ENCODE results near the gene RSPH1. TPM values are rescaled to one million over a fixed set of nuclear protein-coding genes. Genes with fewer than 3 reads are reported as not detected.
A peak's percentile ranks its signal among the peaks of the same experiment; 100 is the strongest.

RSPH1 gene
- total and polyA plus RNA-seq, 2 of the 8 experiments (the other 6 are each of a cell fraction or from before 2014, with no cell fraction given): 0.24 TPM; not detected in 1

- no peak overlapping the region for H2BK5ac ChIP-seq (ENCODE audit: low read depth, low read length)
- no peak overlapping the region for H2AFZ ChIP-seq (ENCODE audit: low read length)
- H3K4me3 ChIP-seq (ENCODE audit: extremely low read depth in 1 of 4, insufficient read depth in 2 of 4, low read depth in 3 of 4, low read length in 4 of 4): no peak overlapping the region
- H3K56ac ChIP-seq (replicated peaks; ENCODE audit: insufficient read length, low read depth, low read length): no peak overlapping the region
- no peaks in the 10 kb centered on the region for H3K27me3 ChIP-seq (replicated peaks in 1 of 4; ENCODE audit: control insufficient read depth in 3 of 4, extremely low read depth in 1 of 4, insufficient read depth in 3 of 4, low read length in 3 of 4)
- no peak overlapping the region for H4K8ac ChIP-seq (ENCODE audit: extremely low read depth, insufficient read depth, low read length)
- H2BK120ac ChIP-seq (replicated peaks; ENCODE audit: low read depth, low read length): no peak overlapping the region
- no peaks in the 10 kb centered on the region; the same call in 1 of the 2 replicates for H3K23me2 ChIP-seq (ENCODE audit: low read depth, low read length)
- no peaks in the 10 kb centered on the region for H3K36me3 ChIP-seq (ENCODE audit: control insufficient read depth in 2 of 4, insufficient read depth in 4 of 4, low read length in 3 of 4)
- H3K23ac ChIP-seq (ENCODE audit: insufficient read length): no peak overlapping the region
- no peak overlapping the region for H4K91ac ChIP-seq (replicated peaks; ENCODE audit: insufficient read length, low read length)
- H2BK20ac ChIP-seq (ENCODE audit: low read length): no peak overlapping the region
- no peaks in the 10 kb centered on the region for H3K9me3 ChIP-seq (ENCODE audit: insufficient read depth in 2 of 2, low read depth in 1 of 2, low read length in 1 of 2)
- no peaks in the 10 kb centered on the region for H3K79me2 ChIP-seq (ENCODE audit: control insufficient read depth in 1 of 2, insufficient read depth in 2 of 2, low read length in 2 of 2)
- H4K20me1 ChIP-seq (replicated peaks in 1 of 2; ENCODE audit: control insufficient read depth in 1 of 2, insufficient read depth in 2 of 2, low read length in 2 of 2): no peaks in the 10 kb centered on the region
- TF ChIP-seq EZH2 (IDR thresholded peaks at IDR 0.05; ENCODE audit: low read depth, low read length, severe bottlenecking) (no peak), POLR2A (IDR thresholded peaks at IDR 0.05; ENCODE audit: control extremely low read depth in 1 of 2, low read depth in 2 of 2, low read length in 2 of 2) (no peak), SIN3A (conservative IDR thresholded peaks at IDR 0.05 in 1 of 2, IDR thresholded peaks at IDR 0.05 in 1 of 2; ENCODE audit: low read depth in 1 of 2, low read length in 2 of 2) (no peak), RXRA (IDR thresholded peaks at IDR 0.05; ENCODE audit: insufficient read depth, low read depth, low read length) (no peak), FOSL1 (IDR thresholded peaks at IDR 0.05; ENCODE audit: insufficient read depth, low read depth, low read length) (no peak), KDM1A (IDR thresholded peaks at IDR 0.05; ENCODE audit: borderline replicate concordance, low read length) (no peak), E2F6 (IDR thresholded peaks at IDR 0.05) (no peak), CHD2 (IDR thresholded peaks at IDR 0.05; ENCODE audit: low read length) (no peak)
- no peak overlapping the region for H3K18ac ChIP-seq (ENCODE audit: extremely low read depth, low read length)
- no peak overlapping the region for H4K5ac ChIP-seq (ENCODE audit: insufficient read length, low read depth, low read length)
- FAIRE-seq (no peak), DNase-seq (ENCODE audit: low read depth in 1 of 2, low spot score in 2 of 2) (no peak)
- H3K4me1 ChIP-seq (replicated peaks in 1 of 4; ENCODE audit: control insufficient read depth in 3 of 4, insufficient read depth in 4 of 4, low read length in 3 of 4): peaks cover 3 to 9% (median 5%) of the 10 kb centered on the region in 4 experiments; a peak in 5 of 7 replicates
- no peak overlapping the region for H3K4me2 ChIP-seq (ENCODE audit: insufficient read depth in 1 of 2, low read depth in 2 of 2, low read length in 2 of 2)
- no peak overlapping the region for H3K27ac ChIP-seq (ENCODE audit: low read depth, low read length)
- no peak overlapping the region for H2AK5ac ChIP-seq (ENCODE audit: low read depth, low read length)
- H3K14ac ChIP-seq (ENCODE audit: insufficient read length): no peak overlapping the region
- no peak overlapping the region for H3K9ac ChIP-seq (replicated peaks in 1 of 4; ENCODE audit: extremely low read depth in 1 of 4, low read depth in 3 of 4, low read length in 3 of 4)
- H3K4ac ChIP-seq (replicated peaks; ENCODE audit: insufficient read length, low read depth, low read length): no peak overlapping the region
- H3K79me1 ChIP-seq (ENCODE audit: low read depth, low read length): no peaks in the 10 kb centered on the region
- 0 out of 2 replicates have a peak overlapping the region, but pooled peaks have one; percentile 27 for H2BK12ac ChIP-seq (ENCODE audit: low read depth, low read length)
- CTCF ChIA-PET (ENCODE audit: partially characterized antibody): interaction anchor here (1.1 to 2.8 kb wide), 4 partner anchors 26 to 218 kb away, joined by 3 to 7 read pairs (median 4); no protein-coding TSS in a partner anchor
- H2BK15ac ChIP-seq (ENCODE audit: low read length): no peak overlapping the region
- WGBS, 2 experiments (ENCODE audit: extremely low coverage in 1 of 2, insufficient coverage in 1 of 2, insufficient read length in 1 of 2, insufficient replicate concordance in 2 of 2, low coverage in 1 of 2, low lambda C conversion rate in 2 of 2, missing lambda C conversion rate in 1 of 2): 86% methylated on average over 18 of the region's 25 CpGs; no CpG with 5 or more reads in 1 of the 2 experiments
- POLR2A ChIA-PET (ENCODE audit: partially characterized antibody): interaction anchor here (1.4 kb wide), 1 partner anchor 9 kb away, joined by 4 read pairs; no protein-coding TSS in a partner anchor
These were observed 19.4 kb downstream of the RSPH1 start for GRCh38 chr21:42476388-42477331.

All from H1 (cell line).